Keratinocyte (primary cell): ENCODE measurements around the gene GLYAT. TPM values are rescaled to one million over a fixed set of nuclear protein-coding genes. Genes with fewer than 3 reads are reported as not detected.
"Not testable (repeated sequence)": the region's sequence is repeated elsewhere in the genome, so short reads cannot be mapped to it uniquely, and the experiment has no call there.

ENCODE experiments used
- DNase-seq: peaks from one replicate; pipeline ENCODE4 v3.0.0-alpha.2; 2011; ENCODE audit warnings: low read depth, missing footprints, low spot score
- FAIRE-seq: peaks from 2 replicates; lab custom pipeline; 2011; peaks lifted over from hg19 to GRCh38; lab: Jason Lieb, UNC
- H2AFZ ChIP-seq: 2 replicates; pipeline ENCODE4 v1.6.0; 2012; ENCODE audit warnings: low read length, control low read depth, inconsistent platforms; ENCODE audit not compliant: control insufficient read depth
- H3K27ac ChIP-seq: 2 replicates; pipeline ENCODE4 v1.5.1; 2011; ENCODE audit warnings: low read length; ENCODE audit not compliant: control insufficient read depth, insufficient read depth
- H3K27me3 ChIP-seq: 3 replicates; pipeline ENCODE4 v1.6.0; 2011; ENCODE audit warnings: low read length; ENCODE audit not compliant: control insufficient read depth, insufficient read depth; ENCODE audit errors: extremely low read depth
- H3K36me3 ChIP-seq, 2 experiments: 2 replicates in 1 of 2; 3 replicates in 1 of 2; pipeline ENCODE4 v1.5.1; 2011; ENCODE audit warnings: low read length in 2 of 2, mild to moderate bottlenecking in 1 of 2; ENCODE audit not compliant: control insufficient read depth in 2 of 2, insufficient read depth in 2 of 2; ENCODE audit errors: extremely low read depth in 1 of 2
- H3K4me1 ChIP-seq: 3 replicates; pipeline ENCODE4 v1.5.1; 2011; ENCODE audit warnings: low read length; ENCODE audit not compliant: control insufficient read depth, insufficient read depth; ENCODE audit errors: extremely low read depth
- H3K4me2 ChIP-seq: 3 replicates; pipeline ENCODE4 v1.6.0; 2011; ENCODE audit warnings: low read depth, low read length; ENCODE audit not compliant: control insufficient read depth, insufficient read depth; ENCODE audit errors: extremely low read depth
- H3K4me3 ChIP-seq, 3 experiments: fragments of 200-600 bp in 1 of 3; sonication (generic) in 1 of 3; 2 replicates in 2 of 3; 3 replicates in 1 of 3; pipeline ENCODE4 v1.5.1; 2011 to 2016; ENCODE audit warnings: low read length in 3 of 3, mild to moderate bottlenecking in 3 of 3, control low read depth in 2 of 3, inconsistent platforms in 1 of 3, low read depth in 1 of 3, mixed read lengths in 1 of 3, mixed run types in 1 of 3, moderate library complexity in 1 of 3; ENCODE audit not compliant: control insufficient read depth in 2 of 3, insufficient read depth in 2 of 3; ENCODE audit errors: extremely low read depth in 1 of 3
- H3K79me2 ChIP-seq: 2 replicates; pipeline ENCODE4 v1.6.0; 2012; ENCODE audit warnings: low read length; ENCODE audit not compliant: control insufficient read depth, insufficient read depth
- H3K9ac ChIP-seq: 3 replicates; pipeline ENCODE4 v1.6.0; 2011; ENCODE audit warnings: low read length; ENCODE audit not compliant: control insufficient read depth, insufficient read depth; ENCODE audit errors: extremely low read depth
- H3K9me1 ChIP-seq: 3 replicates; pipeline ENCODE4 v1.6.0; 2011; ENCODE audit warnings: low read length; ENCODE audit not compliant: control insufficient read depth, insufficient read depth; ENCODE audit errors: extremely low read depth
- H3K9me3 ChIP-seq: 2 replicates; pipeline ENCODE4 v1.5.1; 2012; ENCODE audit warnings: low read depth, low read length; ENCODE audit not compliant: control insufficient read depth
- H4K20me1 ChIP-seq: 3 replicates; pipeline ENCODE4 v1.6.0; 2011; ENCODE audit warnings: low read length; ENCODE audit not compliant: control insufficient read depth, insufficient read depth; ENCODE audit errors: extremely low read depth
- CTCF ChIP-seq, 3 experiments: IDR thresholded peaks in 1 of 3; conservative IDR thresholded peaks in 1 of 3; optimal IDR thresholded peaks in 1 of 3; 2 replicates in 2 of 3; 3 replicates in 1 of 3; pipeline versions ENCODE3 to v1.5.1; 2011; ENCODE audit warnings: low read length in 3 of 3, mild to moderate bottlenecking in 3 of 3, moderate library complexity in 2 of 3, control low read depth in 1 of 3, inconsistent platforms in 1 of 3; ENCODE audit not compliant: insufficient read depth in 2 of 3; ENCODE audit errors: extremely low read depth in 1 of 3
- EZH2 ChIP-seq: IDR thresholded peaks from one replicate; pipeline ENCODE4 v1.6.1; 2012; ENCODE audit warnings: inconsistent platforms, mild to moderate bottlenecking, low read length, moderate library complexity
- dilution Hi-C: fragments of 300-500 bp; cut with MboI; formaldehyde crosslinking; loops from one replicate; pipeline ENCODE4 v1.7.0; 2020; ENCODE audit warnings: low sequenced_read_pairs; ENCODE audit not compliant: extremely low pct_ligation_motif_present
- polyA plus RNA-seq, 5 experiments: library from polyadenylated mRNA; depleted of rRNA in 3 of 5; stranded (reverse) in 3 of 5; stranded (forward) in 1 of 5; unstranded in 1 of 5; fragments of >200 nt; gene quantifications; 1 replicate in 1 of 5; 2 replicates in 3 of 5; 3 replicates in 1 of 5; pipeline versions ENCODE4 v1.2.1 to v1.2.3, GENCODE V29; 2011 to 2012; ENCODE audit warnings: missing spikeins in 2 of 5, low read depth in 1 of 5, low replicate concordance in 1 of 5

The GLYAT gene
- polyA plus RNA-seq, 1 donor (not counting 4 experiments of a cell fraction or from before 2014, with no cell fraction given), result 0.10 TPM

- Histone ChIP-seq H3K27ac (peak overlapping the region; percentile 34), H3K36me3 (no peaks in the 10 kb centered on the region), H3K4me3 (no peak overlapping the region), H3K79me2 (no peaks in the 10 kb centered on the region), H3K4me1 (peaks cover 15% of the 10 kb centered on the region), H2AFZ (peak overlapping the region; percentile 67), H3K9me3 (no peaks in the 10 kb centered on the region), H3K9ac (no peak overlapping the region), H3K9me1 (no peaks in the 10 kb centered on the region), H4K20me1 (no peaks in the 10 kb centered on the region), H3K4me2 (peak overlapping the region; percentile 33), H3K27me3 (no peaks in the 10 kb centered on the region)
- FAIRE-seq, result peak; percentile 88
- TF ChIP-seq EZH2, result no peak
- TF ChIP-seq CTCF (optimal IDR thresholded peaks at IDR 0.05 in 1 of 3, IDR thresholded peaks at IDR 0.05 in 1 of 3, conservative IDR thresholded peaks at IDR 0.05 in 1 of 3; ENCODE audit: extremely low read depth in 1 of 3, insufficient read depth in 2 of 3, low read length in 3 of 3), result no peak
- DNase-seq, result peak; percentile 57
- dilution Hi-C loops, result no loop called here
Observed at GRCh38 chr11:58688789-58689503, 42.8 kb downstream of the GLYAT start.

GRCh38 chr11:58685973-58686722 is 45.6 kb downstream of the GLYAT start:
- FAIRE-seq (no peak), DNase-seq (no peak)
- H3K4me2 ChIP-seq, result no peak overlapping the region
- H3K27ac ChIP-seq, result no peak overlapping the region
- dilution Hi-C loops, result no loop called here
- H3K36me3 ChIP-seq, result no peaks in the 10 kb centered on the region
- TF ChIP-seq EZH2 (no peak), CTCF (optimal IDR thresholded peaks at IDR 0.05 in 1 of 3, IDR thresholded peaks at IDR 0.05 in 1 of 3, conservative IDR thresholded peaks at IDR 0.05 in 1 of 3; ENCODE audit: extremely low read depth in 1 of 3, insufficient read depth in 2 of 3, low read length in 3 of 3) (no peak)
- no peaks in the 10 kb centered on the region for H3K27me3 ChIP-seq
- H2AFZ ChIP-seq, result no peak overlapping the region
- no peaks in the 10 kb centered on the region for H3K79me2 ChIP-seq
- H4K20me1 ChIP-seq, result no peaks in the 10 kb centered on the region
- peaks cover 15% of the 10 kb centered on the region for H3K4me1 ChIP-seq
- no peak overlapping the region for H3K9ac ChIP-seq
- H3K4me3 ChIP-seq, result no peak overlapping the region
- no peaks in the 10 kb centered on the region for H3K9me3 ChIP-seq
- no peaks in the 10 kb centered on the region for H3K9me1 ChIP-seq

GRCh38 chr11:58682660-58683059 is 49.1 kb downstream of the GLYAT start:
- H2AFZ ChIP-seq, FAIRE-seq, H4K20me1 ChIP-seq, H3K9ac ChIP-seq, H3K27me3 ChIP-seq, H3K4me2 ChIP-seq, H3K9me3 ChIP-seq, H3K4me3 ChIP-seq, H3K4me1 ChIP-seq, H3K9me1 ChIP-seq, dilution Hi-C loops, H3K79me2 ChIP-seq, H3K36me3 ChIP-seq, H3K27ac ChIP-seq, DNase-seq: not testable (repeated sequence)
